K562 (cell line): ENCODE results near the gene GTF3C4. TPM values are rescaled to one million over a fixed set of nuclear protein-coding genes. Genes with fewer than 3 reads are reported as not detected.

ENCODE experiments used
- ATAC-seq: fragments of 200-7000 bp; cut with Tn5 transposase; 3 replicates; pipeline ENCODE4 v1.9.1; 2020; ENCODE audit warnings: moderate library complexity
- BruUV-seq: library from RNA; stranded (reverse); fragments of 400-500 nt; replicated peaks from 2 replicates; lab custom pipeline; 2021; lab: Mats Ljungman, UMichigan
- CTCF ChIA-PET: fragments of 300-600 bp; formaldehyde crosslinking; extraction: SDS; loops from one replicate; lab custom pipeline; 2021; ENCODE audit warnings: low intra/inter-chr PET ratio; lab: Yijun Ruan, JAX
- POLR2A ChIA-PET: fragments of 300-600, 350-650 bp; sonication (Branson Sonifier 250); formaldehyde crosslinking; extraction: SDS; loops from one replicate; lab custom pipeline; 2021; ENCODE audit warnings: antibody characterized with exemption, inconsistent platforms; lab: Yijun Ruan, JAX
- DNase-seq, 4 experiments: peaks; one replicate each; pipeline versions ENCODE4 v3.0.0 to v3.0.0-alpha.2; 2011 to 2018; ENCODE audit warnings: low spot score in 3 of 4, mixed read lengths in 3 of 4; ENCODE audit errors: extremely low read depth in 1 of 4
- FAIRE-seq: peaks from 2 replicates; lab custom pipeline; 2011; peaks lifted over from hg19 to GRCh38; lab: Jason Lieb, UNC
- H2AFZ ChIP-seq: 2 replicates; pipeline ENCODE4 v1.6.0; 2011; ENCODE audit warnings: low read depth, low read length, control low read depth, inconsistent platforms
- H3K27ac ChIP-seq: fragments of 200-600 bp; 3 replicates; pipeline ENCODE4 v1.8.0; 2011; ENCODE audit warnings: low read depth, mild to moderate bottlenecking, control low read depth, inconsistent platforms, low read length, moderate library complexity, mixed read lengths; ENCODE audit errors: extremely low read depth
- H3K27me3 ChIP-seq, 2 experiments: fragments of 300-600 bp in 1 of 2; 2 replicates in 1 of 2; 3 replicates in 1 of 2; pipeline versions ENCODE4 v1.6.0 to v1.8.0; 2011; ENCODE audit warnings: inconsistent platforms in 2 of 2, low read length in 2 of 2, mild to moderate bottlenecking in 1 of 2, mixed read lengths in 1 of 2, moderate library complexity in 1 of 2; ENCODE audit not compliant: control insufficient read depth in 2 of 2, insufficient read depth in 2 of 2
- H3K36me3 ChIP-seq: fragments of 300-600 bp; 3 replicates; pipeline ENCODE4 v1.8.0; 2011; ENCODE audit warnings: mild to moderate bottlenecking, low read length, inconsistent platforms; ENCODE audit not compliant: control insufficient read depth, insufficient read depth
- H3K4me1 ChIP-seq, 2 experiments: fragments of 200-600 bp in 1 of 2; replicated peaks in 1 of 2; 2 replicates in 1 of 2; 3 replicates in 1 of 2; pipeline versions ENCODE4 v1.5.1 to v1.8.0; 2011; ENCODE audit warnings: inconsistent platforms in 2 of 2, low read length in 2 of 2, mild to moderate bottlenecking in 1 of 2, mixed read lengths in 1 of 2, moderate library complexity in 1 of 2; ENCODE audit not compliant: control insufficient read depth in 2 of 2, insufficient read depth in 2 of 2
- H3K4me2 ChIP-seq: 2 replicates; pipeline ENCODE4 v1.6.1; 2011; ENCODE audit warnings: low read length, control low read depth, inconsistent platforms, mixed read lengths; ENCODE audit not compliant: insufficient read depth
- H3K4me3 ChIP-seq: fragments of 200-600 bp; sonication (generic), shearing (Covaris generic); 2 replicates; pipeline ENCODE4 v1.5.1; 2016; ENCODE audit warnings: control low read depth, inconsistent platforms
- H3K79me2 ChIP-seq: fragments of 200-600 bp; 3 replicates; pipeline ENCODE4 v1.8.0; 2011; ENCODE audit warnings: low read length, inconsistent platforms; ENCODE audit not compliant: control insufficient read depth, insufficient read depth
- H3K9ac ChIP-seq, 2 experiments: 2 replicates each; pipeline versions ENCODE4 v1.6.0 to v1.6.1; 2011; ENCODE audit warnings: low read depth in 2 of 2, low read length in 2 of 2, control low read depth in 1 of 2, inconsistent platforms in 1 of 2, mild to moderate bottlenecking in 1 of 2, mixed read lengths in 1 of 2; ENCODE audit not compliant: insufficient read depth in 1 of 2
- H3K9me1 ChIP-seq: one replicate; pipeline ENCODE4 v1.6.0; 2011; ENCODE audit warnings: inconsistent platforms, mild to moderate bottlenecking, low read length, moderate library complexity; ENCODE audit not compliant: control insufficient read depth, insufficient read depth
- H3K9me3 ChIP-seq: replicated peaks from 2 replicates; pipeline ENCODE4 v1.5.1; 2011; ENCODE audit warnings: low read depth, low read length, inconsistent platforms; ENCODE audit not compliant: control insufficient read depth, insufficient read depth
- H4K20me1 ChIP-seq: replicated peaks from 2 replicates; pipeline ENCODE4 v1.6.1; 2011; ENCODE audit warnings: low read length, inconsistent platforms, mixed read lengths; ENCODE audit not compliant: control insufficient read depth, insufficient read depth
- CC2D1A ChIP-seq: fragments of 450-650 bp; IDR thresholded peaks from 2 replicates; pipeline ENCODE4 v1.6.1; 2017; ENCODE audit warnings: mild to moderate bottlenecking
- DNMT1 ChIP-seq: fragments of 450-650 bp; IDR thresholded peaks from 2 replicates; pipeline ENCODE4 v1.6.1; 2016; ENCODE audit warnings: antibody characterized with exemption, mild to moderate bottlenecking
- ELK3 ChIP-seq: fragments of 450-650 bp; formaldehyde crosslinking; IDR thresholded peaks from 2 replicates; pipeline ENCODE4 v1.4.0; 2020; ENCODE audit warnings: mild to moderate bottlenecking
- JUN ChIP-seq, 2 experiments: sonication (generic) in 1 of 2; formaldehyde crosslinking in 1 of 2; IDR thresholded peaks; 2 replicates each; pipeline versions ENCODE4 v1.6.1 to v1.8.0; 2012 to 2022; ENCODE audit warnings: borderline replicate concordance in 2 of 2, mild to moderate bottlenecking in 2 of 2, improper control_type of control experiment in 1 of 2, low read depth in 1 of 2, low read length in 1 of 2, missing genetic modification reagents in 1 of 2
- MITF ChIP-seq: IDR thresholded peaks from 2 replicates; pipeline ENCODE4 v1.6.1; 2014; ENCODE audit warnings: antibody characterized with exemption
- NFXL1 ChIP-seq: fragments of 450-650 bp; formaldehyde crosslinking; IDR thresholded peaks from 2 replicates; pipeline ENCODE4 v1.4.0; 2021; ENCODE audit warnings: mild to moderate bottlenecking
- SIRT6 ChIP-seq: IDR thresholded peaks from one replicate; pipeline ENCODE4 v1.6.1; 2012; ENCODE audit warnings: low read depth, mild to moderate bottlenecking, control low read depth, inconsistent platforms, low read length, moderate library complexity
- SMARCE1 ChIP-seq: fragments of 450-650 bp; IDR thresholded peaks from 2 replicates; pipeline ENCODE4 v1.7.1; 2016; ENCODE audit warnings: mild to moderate bottlenecking
- ZC3H4 ChIP-seq: sonication (generic); formaldehyde crosslinking; IDR thresholded peaks from 2 replicates; pipeline ENCODE4 v1.9.0; 2021; ENCODE audit warnings: missing genetic modification reagents, borderline replicate concordance
- ZNF274 ChIP-seq: IDR thresholded peaks from 2 replicates; pipeline ENCODE4 v1.6.1; 2011; ENCODE audit warnings: low read depth, mild to moderate bottlenecking, low read length, moderate library complexity, borderline replicate concordance
- ZNF280B ChIP-seq: fragments of 250-450 bp; sonication (Bioruptor Pico); IDR thresholded peaks from 2 replicates; pipeline ENCODE4 v1.5.1; 2021; ENCODE audit warnings: mild to moderate bottlenecking
- ZNF592 ChIP-seq: fragments of 450-650 bp; IDR thresholded peaks from 2 replicates; pipeline ENCODE4 v1.6.1; 2017; ENCODE audit warnings: antibody characterized with exemption, mild to moderate bottlenecking
- ZNF696 ChIP-seq: fragments of 250-450 bp; sonication (Bioruptor Pico); conservative IDR thresholded peaks from 2 replicates; pipeline ENCODE4 v1.4.0; 2020; ENCODE audit warnings: mild to moderate bottlenecking, moderate library complexity
- ZNF76 ChIP-seq: fragments of 250-450 bp; sonication (Bioruptor Pico); IDR thresholded peaks from 2 replicates; pipeline ENCODE4 v1.4.0; 2020; ENCODE audit warnings: mild to moderate bottlenecking, moderate library complexity, borderline replicate concordance
- WGBS: fragments of 100-300 bp; shearing (Covaris generic); methylation state at CpG from one replicate; pipeline ENCODE4 v1.1.6; 2016; ENCODE audit warnings: low coverage, mixed read lengths; ENCODE audit not compliant: insufficient coverage; ENCODE audit errors: missing lambda C conversion rate; 5-methylcytosine and 5-hydroxymethylcytosine counted together
- in situ Hi-C: fragments of 300-500 bp; cut with MboI; formaldehyde crosslinking; loops from 4 replicates; pipeline ENCODE4 v1.15.0; 2018; ENCODE audit warnings: inconsistent platforms, mixed read lengths
- intact Hi-C: fragments of 100-400 bp; cut with micrococcal nuclease; formaldehyde crosslinking; loops from 2 replicates; pipeline ENCODE4 v1.14.2; 2022
- polyA plus RNA-seq, 8 experiments: library from polyadenylated mRNA; depleted of rRNA in 4 of 8; stranded (reverse) in 5 of 8; unstranded in 3 of 8; fragments of >200 nt; fragmentation: Nextera tagmentation in 2 of 8; fragmentation: Illumina TruSeq in 1 of 8; extraction: Ambion mirVana in 2 of 8; extraction: Trizol in 1 of 8; gene quantifications; 2 replicates each; pipeline versions ENCODE4 v1.2.1 to v1.2.3, GENCODE V29; 2011 to 2014; ENCODE audit warnings: inconsistent platforms in 1 of 8, missing spikeins in 1 of 8
- total RNA-seq, 7 experiments: library from RNA; depleted of rRNA in 6 of 7; stranded (reverse); fragments of >200 nt in 6 of 7; fragmentation: Illumina TruSeq in 2 of 7; extraction: Trizol in 2 of 7; gene quantifications; 2 replicates each; pipeline versions ENCODE4 v1.2.1 to v1.2.3, GENCODE V29; 2011 to 2021; ENCODE audit warnings: low replicate concordance in 1 of 7

The GTF3C4 gene
- total and polyA plus RNA-seq, 9 of the 15 experiments (the other 6 are each of a cell fraction or from before 2014, with no cell fraction given), result 3.9 to 20.0 (median 12.2) TPM

- TF ChIP-seq ZNF280B (CRISPR knock-in tag) (no peak), NFXL1 (no peak), DNMT1 (no peak)
Measured at GRCh38 chr9:132646726-132647125, 23.5 kb upstream of the GTF3C4 start (continued).

- 51% methylated on average over 4 of the region's 4 CpGs for WGBS
- ATAC-seq, result no peak
- intact Hi-C loops, result no loop called here
- H3K9me3 ChIP-seq, result no peaks in the 10 kb centered on the region
- CTCF ChIA-PET, result no interaction called here
- H3K79me2 ChIP-seq, result no peaks in the 10 kb centered on the region
- no peak overlapping the region for H3K9ac ChIP-seq
- DNase-seq, result no peak
- H3K4me3 ChIP-seq, result no peak overlapping the region
- POLR2A ChIA-PET, result no interaction called here
- no peaks in the 10 kb centered on the region for H3K9me1 ChIP-seq
- H3K4me1 ChIP-seq, result no peaks in the 10 kb centered on the region
- H3K4me2 ChIP-seq, result no peak overlapping the region
- H2AFZ ChIP-seq, result no peak overlapping the region
- peaks cover 98% of the 10 kb centered on the region for H3K36me3 ChIP-seq
- in situ Hi-C loops, result no loop called here
- no peak overlapping the region for H3K27ac ChIP-seq
- no TSS peak for BruUV-seq
- no peaks in the 10 kb centered on the region for H3K27me3 ChIP-seq
- FAIRE-seq, result no peak
- H4K20me1 ChIP-seq, result no peaks in the 10 kb centered on the region
- TF ChIP-seq ZNF696 (CRISPR knock-in tag) (no peak), ZNF76 (CRISPR knock-in tag) (no peak), CC2D1A (no peak), ZNF592 (no peak), ELK3 (no peak), JUN (IDR thresholded peaks at IDR 0.05; ENCODE audit: borderline replicate concordance, low read depth, low read length) (no peak), JUN (CRISPR knock-in tag; IDR thresholded peaks at IDR 0.05; ENCODE audit: borderline replicate concordance) (no peak), SIRT6 (no peak), SMARCE1 (no peak), MITF (no peak), ZNF274 (no peak), ZC3H4 (no peak)
Measured at GRCh38 chr9:132647355-132647754, 22.9 kb upstream of the GTF3C4 start.
